GM23338 (cell line): ENCODE results near the gene COPS4. TPM values are rescaled to one million over a fixed set of nuclear protein-coding genes. Genes with fewer than 3 reads are reported as not detected.
"Not testable (repeated sequence)": the region's sequence is repeated elsewhere in the genome, so short reads cannot be mapped to it uniquely, and the experiment has no call there.

Experiments
- ATAC-seq: fragments of 200-7000 bp; cut with Tn5 transposase; 3 replicates; pipeline ENCODE4 v1.9.1; 2020
- DNase-seq: peaks from one replicate; pipeline ENCODE4 v3.0.0-alpha.2; 2015; ENCODE audit warnings: low spot score
- H2AFZ ChIP-seq: fragments of 200-600 bp; sonication (generic); 2 replicates; pipeline ENCODE4 v1.8.0; 2016; ENCODE audit warnings: antibody characterized with exemption, mild to moderate bottlenecking, moderate library complexity
- H3F3A ChIP-seq: fragments of 200-600 bp; sonication (generic); replicated peaks from 2 replicates; pipeline ENCODE4 v1.8.0; 2017; ENCODE audit warnings: antibody characterized with exemption, mixed run types, low read depth
- H3K27ac ChIP-seq: fragments of 200-600 bp; sonication (generic); 2 replicates; pipeline ENCODE4 v1.6.1; 2016; ENCODE audit warnings: low read depth
- H3K27me3 ChIP-seq: fragments of 200-600 bp; sonication (generic); 2 replicates; pipeline ENCODE4 v1.8.0; 2016; ENCODE audit warnings: mild to moderate bottlenecking, mixed run types, moderate library complexity; ENCODE audit not compliant: insufficient read depth
- H3K36me3 ChIP-seq: fragments of 200-600 bp; sonication (generic); 2 replicates; pipeline ENCODE4 v1.8.0; 2016; ENCODE audit warnings: mild to moderate bottlenecking; ENCODE audit not compliant: insufficient read depth
- H3K4me1 ChIP-seq: fragments of 200-600 bp; sonication (generic); 2 replicates; pipeline ENCODE4 v1.8.0; 2016; ENCODE audit warnings: mild to moderate bottlenecking, moderate library complexity; ENCODE audit not compliant: insufficient read depth
- H3K4me2 ChIP-seq: fragments of 200-600 bp; sonication (generic); 2 replicates; pipeline ENCODE4 v1.7.1; 2017; ENCODE audit warnings: mixed run types
- H3K4me3 ChIP-seq: fragments of 200-600 bp; sonication (generic); 2 replicates; pipeline ENCODE4 v1.6.1; 2016; ENCODE audit warnings: mixed run types
- H3K79me2 ChIP-seq: fragments of 200-600 bp; sonication (generic); replicated peaks from 2 replicates; pipeline ENCODE4 v1.8.0; 2017; ENCODE audit warnings: mild to moderate bottlenecking; ENCODE audit not compliant: insufficient read depth
- H3K9me2 ChIP-seq: fragments of 200-600 bp; sonication (generic); 2 replicates; pipeline ENCODE4 v1.8.0; 2017; ENCODE audit not compliant: insufficient read depth
- H4K20me1 ChIP-seq: fragments of 200-600 bp; sonication (generic); replicated peaks from 2 replicates; pipeline ENCODE4 v1.8.0; 2017; ENCODE audit warnings: mild to moderate bottlenecking; ENCODE audit not compliant: insufficient read depth
- H3K27ac Mint-ChIP-seq: 2 replicates; pipeline ENCODE4 v1.8.0; 2020; ENCODE audit warnings: inconsistent platforms, mild to moderate bottlenecking, moderate library complexity, mixed read lengths
- H3K27me3 Mint-ChIP-seq: 3 replicates; pipeline ENCODE4 v1.8.0; 2022; ENCODE audit warnings: low read depth, mild to moderate bottlenecking, moderate library complexity, mixed read lengths, inconsistent platforms; ENCODE audit not compliant: insufficient read depth, poor library complexity
- H3K36me3 Mint-ChIP-seq: 3 replicates; pipeline ENCODE4 v1.8.0; 2021; ENCODE audit warnings: low read depth, mild to moderate bottlenecking, inconsistent platforms, moderate library complexity, mixed read lengths
- H3K4me1 Mint-ChIP-seq: 3 replicates; pipeline ENCODE4 v1.8.0; 2020; ENCODE audit warnings: mild to moderate bottlenecking, inconsistent platforms, mixed read lengths
- H3K4me3 Mint-ChIP-seq: 3 replicates; pipeline ENCODE4 v1.8.0; 2021; ENCODE audit warnings: moderate library complexity, mild to moderate bottlenecking, inconsistent platforms, mixed read lengths
- H3K9me3 Mint-ChIP-seq: 3 replicates; pipeline ENCODE4 v1.8.0; 2020; ENCODE audit warnings: moderate library complexity, mild to moderate bottlenecking, inconsistent platforms, mixed read lengths
- CREB1 ChIP-seq: fragments of 250-450 bp; sonication (Bioruptor Pico); IDR thresholded peaks from 2 replicates; pipeline ENCODE4 v1.5.0; 2020; ENCODE audit warnings: low read depth, mild to moderate bottlenecking, moderate library complexity
- EZH2 ChIP-seq: fragments of 200-600 bp; sonication (generic); IDR thresholded peaks from one replicate; pipeline ENCODE4 v1.8.0; 2017; ENCODE audit warnings: antibody characterized with exemption, mild to moderate bottlenecking, low read depth; ENCODE audit not compliant: unreplicated experiment
- EZH2phosphoT487 ChIP-seq: fragments of 200-600 bp; sonication (generic); IDR thresholded peaks from one replicate; pipeline ENCODE4 v1.8.1; 2018; ENCODE audit warnings: antibody characterized with exemption; ENCODE audit not compliant: unreplicated experiment
- NANOG ChIP-seq: IDR thresholded peaks from 2 replicates; pipeline ENCODE4 v1.6.1; 2016; ENCODE audit warnings: antibody characterized with exemption, borderline replicate concordance
- ZNF331 ChIP-seq: fragments of 250-450 bp; sonication (Bioruptor Pico); IDR thresholded peaks from 2 replicates; pipeline ENCODE4 v1.5.0; 2020; ENCODE audit warnings: low read depth, mild to moderate bottlenecking, moderate library complexity
- polyA plus RNA-seq: library from polyadenylated mRNA; unstranded; fragments of >200 nt; fragmentation: Nextera tagmentation; extraction: Ambion mirVana; gene quantifications from 2 replicates; pipeline ENCODE4 v1.2.1, GENCODE V29; 2016
- total RNA-seq: library from RNA; depleted of rRNA; stranded (reverse); fragments of >200 nt; shearing (Covaris generic); gene quantifications from 2 replicates; pipeline ENCODE4 v1.2.3, GENCODE V29; 2014
- TF ChIP-seq, protein P1 (sequence below): fragments of 250-450 bp; sonication (Bioruptor Pico); IDR thresholded peaks from 2 replicates; pipeline ENCODE4 v1.5.0; 2020; ENCODE audit warnings: mild to moderate bottlenecking, moderate library complexity

The COPS4 gene
- total and polyA plus RNA-seq, 2 experiments from 2014 or later = 23.7 to 46.6 TPM

DNA sequence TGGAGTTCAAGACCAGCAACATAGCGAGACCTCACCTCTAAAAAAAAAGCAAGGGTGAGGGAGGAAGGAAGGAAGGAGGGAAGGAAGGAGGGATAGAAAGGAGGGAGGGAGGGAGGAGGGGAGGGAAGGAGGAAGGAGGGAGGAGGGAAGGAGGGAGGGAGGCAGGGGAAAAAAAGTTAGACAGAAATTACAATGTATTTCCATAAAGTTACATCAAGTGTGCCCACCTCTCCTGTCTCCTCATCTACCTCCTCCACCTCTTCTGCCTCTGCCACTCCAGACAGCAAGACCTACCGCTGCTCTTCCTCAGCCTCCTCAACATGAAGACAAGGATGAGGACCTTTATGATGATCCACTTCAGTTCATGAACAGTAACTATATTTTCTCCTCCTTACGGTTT, 32.7 kb upstream of the COPS4 start (continued):
- TF ChIP-seq, protein P1, sequence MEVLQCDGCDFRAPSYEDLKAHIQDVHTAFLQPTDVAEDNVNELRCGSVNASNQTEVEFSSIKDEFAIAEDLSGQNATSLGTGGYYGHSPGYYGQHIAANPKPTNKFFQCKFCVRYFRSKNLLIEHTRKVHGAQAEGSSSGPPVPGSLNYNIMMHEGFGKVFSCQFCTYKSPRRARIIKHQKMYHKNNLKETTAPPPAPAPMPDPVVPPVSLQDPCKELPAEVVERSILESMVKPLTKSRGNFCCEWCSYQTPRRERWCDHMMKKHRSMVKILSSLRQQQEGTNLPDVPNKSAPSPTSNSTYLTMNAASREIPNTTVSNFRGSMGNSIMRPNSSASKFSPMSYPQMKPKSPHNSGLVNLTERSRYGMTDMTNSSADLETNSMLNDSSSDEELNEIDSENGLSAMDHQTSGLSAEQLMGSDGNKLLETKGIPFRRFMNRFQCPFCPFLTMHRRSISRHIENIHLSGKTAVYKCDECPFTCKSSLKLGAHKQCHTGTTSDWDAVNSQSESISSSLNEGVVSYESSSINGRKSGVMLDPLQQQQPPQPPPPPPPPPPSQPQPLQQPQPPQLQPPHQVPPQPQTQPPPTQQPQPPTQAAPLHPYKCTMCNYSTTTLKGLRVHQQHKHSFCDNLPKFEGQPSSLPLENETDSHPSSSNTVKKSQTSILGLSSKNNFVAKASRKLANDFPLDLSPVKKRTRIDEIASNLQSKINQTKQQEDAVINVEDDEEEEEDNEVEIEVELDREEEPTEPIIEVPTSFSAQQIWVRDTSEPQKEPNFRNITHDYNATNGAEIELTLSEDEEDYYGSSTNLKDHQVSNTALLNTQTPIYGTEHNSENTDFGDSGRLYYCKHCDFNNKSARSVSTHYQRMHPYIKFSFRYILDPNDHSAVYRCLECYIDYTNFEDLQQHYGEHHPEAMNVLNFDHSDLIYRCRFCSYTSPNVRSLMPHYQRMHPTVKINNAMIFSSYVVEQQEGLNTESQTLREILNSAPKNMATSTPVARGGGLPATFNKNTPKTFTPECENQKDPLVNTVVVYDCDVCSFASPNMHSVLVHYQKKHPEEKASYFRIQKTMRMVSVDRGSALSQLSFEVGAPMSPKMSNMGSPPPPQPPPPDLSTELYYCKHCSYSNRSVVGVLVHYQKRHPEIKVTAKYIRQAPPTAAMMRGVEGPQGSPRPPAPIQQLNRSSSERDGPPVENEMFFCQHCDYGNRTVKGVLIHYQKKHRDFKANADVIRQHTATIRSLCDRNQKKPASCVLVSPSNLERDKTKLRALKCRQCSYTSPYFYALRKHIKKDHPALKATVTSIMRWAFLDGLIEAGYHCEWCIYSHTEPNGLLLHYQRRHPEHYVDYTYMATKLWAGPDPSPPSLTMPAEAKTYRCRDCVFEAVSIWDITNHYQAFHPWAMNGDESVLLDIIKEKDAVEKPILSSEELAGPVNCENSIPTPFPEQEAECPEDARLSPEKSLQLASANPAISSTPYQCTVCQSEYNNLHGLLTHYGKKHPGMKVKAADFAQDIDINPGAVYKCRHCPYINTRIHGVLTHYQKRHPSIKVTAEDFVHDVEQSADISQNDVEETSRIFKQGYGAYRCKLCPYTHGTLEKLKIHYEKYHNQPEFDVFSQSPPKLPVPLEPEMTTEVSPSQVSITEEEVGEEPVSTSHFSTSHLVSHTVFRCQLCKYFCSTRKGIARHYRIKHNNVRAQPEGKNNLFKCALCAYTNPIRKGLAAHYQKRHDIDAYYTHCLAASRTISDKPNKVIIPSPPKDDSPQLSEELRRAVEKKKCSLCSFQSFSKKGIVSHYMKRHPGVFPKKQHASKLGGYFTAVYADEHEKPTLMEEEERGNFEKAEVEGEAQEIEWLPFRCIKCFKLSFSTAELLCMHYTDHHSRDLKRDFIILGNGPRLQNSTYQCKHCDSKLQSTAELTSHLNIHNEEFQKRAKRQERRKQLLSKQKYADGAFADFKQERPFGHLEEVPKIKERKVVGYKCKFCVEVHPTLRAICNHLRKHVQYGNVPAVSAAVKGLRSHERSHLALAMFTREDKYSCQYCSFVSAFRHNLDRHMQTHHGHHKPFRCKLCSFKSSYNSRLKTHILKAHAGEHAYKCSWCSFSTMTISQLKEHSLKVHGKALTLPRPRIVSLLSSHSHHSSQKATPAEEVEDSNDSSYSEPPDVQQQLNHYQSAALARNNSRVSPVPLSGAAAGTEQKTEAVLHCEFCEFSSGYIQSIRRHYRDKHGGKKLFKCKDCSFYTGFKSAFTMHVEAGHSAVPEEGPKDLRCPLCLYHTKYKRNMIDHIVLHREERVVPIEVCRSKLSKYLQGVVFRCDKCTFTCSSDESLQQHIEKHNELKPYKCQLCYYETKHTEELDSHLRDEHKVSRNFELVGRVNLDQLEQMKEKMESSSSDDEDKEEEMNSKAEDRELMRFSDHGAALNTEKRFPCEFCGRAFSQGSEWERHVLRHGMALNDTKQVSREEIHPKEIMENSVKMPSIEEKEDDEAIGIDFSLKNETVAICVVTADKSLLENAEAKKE (CRISPR knock-in tag) = no peak
- TF ChIP-seq EZH2phosphoT487 (no peak), NANOG (no peak), CREB1 (CRISPR knock-in tag) (no peak), EZH2 (no peak), ZNF331 (no peak)

- H3K4me1 Mint-ChIP-seq, H3K4me3 Mint-ChIP-seq, H3K9me2 ChIP-seq, DNase-seq, H3K4me1 ChIP-seq, H3K36me3 ChIP-seq, H3K27ac Mint-ChIP-seq, H3K9me3 Mint-ChIP-seq, H3K4me2 ChIP-seq, H4K20me1 ChIP-seq, H3K36me3 Mint-ChIP-seq, H3F3A ChIP-seq, H3K27me3 Mint-ChIP-seq, H3K4me3 ChIP-seq, H3K27ac ChIP-seq, ATAC-seq, H3K27me3 ChIP-seq, H2AFZ ChIP-seq: not testable (repeated sequence)
- peaks cover 44% of the 10 kb centered on the region for H3K79me2 ChIP-seq
Measured at GRCh38 chr4:83003044-83003791, 31.8 kb upstream of the COPS4 start.
